ENCODE results near the gene SLC22A3. TPM values are rescaled to one million over a fixed set of nuclear protein-coding genes. Genes with fewer than 3 reads are reported as not detected.
"Not testable (repeated sequence)": the region's sequence is repeated elsewhere in the genome, so short reads cannot be mapped to it uniquely, and the experiment has no call there.

Gene SLC22A3
- total RNA-seq (1 to 10 TPM in 4 of 9 donors, under 1 TPM in 5; 0.45 to 3.0 (median 0.75) TPM), polyA plus RNA-seq (under 1 TPM; 0.61 to 0.80 TPM)
- long read RNA-seq, donor 1 = 0 reads
- long read RNA-seq, donor 2, partial matches to known transcripts = 0 of 1 reads
- long read RNA-seq, donor 2, other reads (novel, unspliced or antisense) = 0 of 1 reads
- long read RNA-seq, donor 3, partial matches to known transcripts = 0 of 1 reads
- long read RNA-seq, donor 3, other reads (novel, unspliced or antisense) = 0 of 1 reads

- 0 to 1% (median 1%) methylated on average over 16 to 105 of the region's 105 CpGs for WGBS, 4 donors
- Histone ChIP-seq H3K4me3 (peak within 1 kb of the TSS; percentile 43 to 65 (median 51)), H3K36me3 (no peaks in the 10 kb centered on the region), H3K27me3 (peaks cover 0 to 46% (median 11%) of the 10 kb centered on the region in 9 donors), H3K9me3 (no peaks in the 10 kb centered on the region), H3K4me1 (peaks cover 0 to 19% (median 0%) of the 10 kb centered on the region in 12 donors), H3K27ac (peak within 1 kb of the TSS in 6 of 12 donors; percentile 9 to 87 (median 38))
- ATAC-seq (peak in 3 of 4 donors; percentile 44 to 81 (median 53)), DNase-seq (peak in 2 of 5 donors; percentile 35 to 60)
- TF ChIP-seq CTCF (IDR thresholded peaks at IDR 0.05) = peak in 1 of 12 donors; percentile 9
- TF ChIP-seq POLR2A (IDR thresholded peaks at IDR 0.05) = no peak
- intact Hi-C loops (cut with DNase I) = loop anchor here in 2 of 10 donors (2.0 to 10.0 kb wide), 2 partner anchors 38 to 106 kb away; no protein-coding TSS in a partner anchor
Observed at GRCh38 chr6:160348223-160349019, at the start of gene SLC22A3. Gene SLC22A3, plus strand, starts transcription at chr6:160348378. Its CDS starts 42 bp downstream, at chr6:160348420.

GRCh38 chr6:160299559-160299958 lies 48.6 kb upstream of the SLC22A3 start:
- ATAC-seq (no peak), DNase-seq (no peak)
- Histone ChIP-seq H3K36me3 (no peaks in the 10 kb centered on the region), H3K27ac (no peak overlapping the region), H3K4me3 (no peak overlapping the region), H3K4me1 (no peaks in the 10 kb centered on the region), H3K27me3 (peaks cover 0 to 3% (median 0%) of the 10 kb centered on the region in 9 donors), H3K9me3 (no peaks in the 10 kb centered on the region)
- WGBS, 4 donors = 91 to 95% (median 93%) methylated on average over 11 of the region's 11 CpGs
- intact Hi-C loops (cut with DNase I) = no loop called here
- TF ChIP-seq CTCF (IDR thresholded peaks at IDR 0.05) (no peak), POLR2A (IDR thresholded peaks at IDR 0.05) (no peak)

GRCh38 chr6:160300076-160300695 lies 48.0 kb upstream of the SLC22A3 start:
- Histone ChIP-seq H3K27ac (no peak overlapping the region), H3K9me3 (no peaks in the 10 kb centered on the region), H3K27me3 (peaks cover 0 to 3% (median 0%) of the 10 kb centered on the region in 9 donors), H3K4me1 (no peaks in the 10 kb centered on the region), H3K4me3 (no peak overlapping the region), H3K36me3 (no peaks in the 10 kb centered on the region)
- TF ChIP-seq CTCF (IDR thresholded peaks at IDR 0.05) (no peak), POLR2A (IDR thresholded peaks at IDR 0.05) (no peak)
- intact Hi-C loops (cut with DNase I) = no loop called here
- ATAC-seq = no peak
- DNase-seq = peak in 1 of 5 donors; percentile 46
- 62 to 76% (median 75%) methylated on average over 10 to 15 of the region's 15 CpGs for WGBS, 4 donors

GRCh38 chr6:160301339-160301738 lies 46.8 kb upstream of the SLC22A3 start:
- no peaks in the 10 kb centered on the region for H3K4me1 ChIP-seq
- no peak overlapping the region for H3K27ac ChIP-seq
- DNase-seq = no peak
- WGBS, 4 donors = 53 to 75% (median 59%) methylated on average over 4 of the region's 4 CpGs
- peaks cover 0 to 3% (median 0%) of the 10 kb centered on the region in 9 donors for H3K27me3 ChIP-seq
- H3K9me3 ChIP-seq = no peaks in the 10 kb centered on the region
- H3K36me3 ChIP-seq = no peaks in the 10 kb centered on the region
- ATAC-seq = no peak
- intact Hi-C loops (cut with DNase I) = no loop called here
- no peak overlapping the region for H3K4me3 ChIP-seq
- no peak for TF ChIP-seq CTCF (IDR thresholded peaks at IDR 0.05)
- TF ChIP-seq POLR2A (IDR thresholded peaks at IDR 0.05) = no peak

DNA sequence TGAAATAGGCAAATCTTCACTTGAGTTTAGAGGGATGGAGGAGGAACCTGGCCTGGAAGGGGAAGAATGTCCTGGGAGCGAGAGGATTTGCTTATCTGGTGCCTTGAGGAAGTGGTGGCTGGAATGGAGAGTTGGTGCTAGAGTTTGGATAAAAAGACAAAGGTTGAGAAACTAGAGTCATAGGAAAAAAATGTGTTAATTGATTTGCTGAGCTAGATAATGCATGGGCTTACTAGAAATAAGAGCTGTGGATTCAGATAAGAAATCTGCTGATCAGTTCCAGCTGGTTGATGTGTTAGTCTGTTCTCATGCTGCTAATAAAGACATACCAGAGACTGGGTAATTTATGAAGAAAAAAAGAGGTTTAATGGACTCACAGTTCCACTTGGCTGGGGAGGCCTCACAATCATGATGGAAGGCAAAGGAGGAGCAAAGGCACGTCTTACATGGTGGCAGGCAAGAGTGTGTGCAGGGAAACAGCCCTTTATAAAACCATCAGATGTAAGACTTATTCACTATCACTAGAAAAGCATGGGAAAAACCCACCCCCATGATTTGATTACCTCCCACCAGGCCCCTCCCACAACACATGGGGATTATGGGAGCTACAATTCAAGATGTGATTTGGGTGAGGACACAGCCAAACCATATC lies 45.6 kb upstream of the SLC22A3 start:
- H3K9me3 ChIP-seq; H3K27me3 ChIP-seq; H3K27ac ChIP-seq; H3K4me3 ChIP-seq; H3K4me1 ChIP-seq; ATAC-seq; DNase-seq; H3K36me3 ChIP-seq; intact Hi-C loops (cut with DNase I): not testable (repeated sequence)
- WGBS, 4 donors = 38 to 85% (median 62%) methylated on average over 1 to 2 of the region's 2 CpGs
